Hypothalamus (tissue), 51 donors: ENCODE data around the gene TRIP4.
"Not testable (repeated sequence)": the region's sequence is repeated elsewhere in the genome, so short reads cannot be mapped to it uniquely, and the experiment has no call there.

Experiments used
- DNase-seq, 51 donors: peaks; one replicate each; lab custom pipeline; 2025; lab: John Stamatoyannopoulos, UW

Gene TRIP4

GRCh38 chr15:64387562-64388168 is at the start of gene TRIP4:
Gene TRIP4, plus strand, starts transcription at chr15:64387836. Its CDS starts 28 bp downstream, at chr15:64387864.
- DNase-seq = peak; percentile 38 to 96 (median 87)

GRCh38 chr15:64340355-64340754 is 47.3 kb upstream of the TRIP4 start:
- DNase-seq = no peak

GRCh38 chr15:64341961-64342360 is 45.7 kb upstream of the TRIP4 start:
- DNase-seq = no peak

- DNase-seq = no peak
Measured at GRCh38 chr15:64343222-64343621, 44.4 kb upstream of the TRIP4 start.

GRCh38 chr15:64343841-64344240 is 43.8 kb upstream of the TRIP4 start:
- DNase-seq = no peak

- no peak for DNase-seq
Measured at GRCh38 chr15:64344651-64345294, 42.9 kb upstream of the TRIP4 start.

GRCh38 chr15:64346242-64346641 is 41.4 kb upstream of the TRIP4 start:
- not testable (repeated sequence) for DNase-seq

- DNase-seq = no peak
Measured at GRCh38 chr15:64348455-64348854, 39.2 kb upstream of the TRIP4 start.

- DNase-seq = no peak
Measured at GRCh38 chr15:64349375-64349774, 38.3 kb upstream of the TRIP4 start.

- no peak for DNase-seq
Measured at GRCh38 chr15:64351265-64351664, 36.4 kb upstream of the TRIP4 start.

- DNase-seq = no peak
Measured at GRCh38 chr15:64354688-64355344, 32.8 kb upstream of the TRIP4 start.

- peak in 13 of 51 donors; percentile 6 to 65 (median 29) for DNase-seq
Measured at GRCh38 chr15:64355348-64355943, 32.2 kb upstream of the TRIP4 start.

- DNase-seq = peak; percentile 40 to 97 (median 92)
Measured at GRCh38 chr15:64355944-64356709, 31.5 kb upstream of the TRIP4 start, which contains the start of gene CSNK1G1. Gene CSNK1G1, minus strand, starts transcription at chr15:64356173. Its CDS starts 55,674 bp downstream, at chr15:64300499.

GRCh38 chr15:64356710-64357040 is 31.0 kb upstream of the TRIP4 start:
- no peak for DNase-seq

GRCh38 chr15:64361259-64361658 is 26.4 kb upstream of the TRIP4 start:
- no peak for DNase-seq

GRCh38 chr15:64369078-64369607 is 18.5 kb upstream of the TRIP4 start:
- DNase-seq = no peak

GRCh38 chr15:64371383-64371782 is 16.3 kb upstream of the TRIP4 start:
- not testable (repeated sequence) for DNase-seq

- DNase-seq = no peak
Measured at GRCh38 chr15:64373360-64373759, 14.3 kb upstream of the TRIP4 start.

GRCh38 chr15:64379216-64379960 is 8.2 kb upstream of the TRIP4 start:
- no peak for DNase-seq
